ENCODE measurements around the gene PRSS22. TPM values are rescaled to one million over a fixed set of nuclear protein-coding genes. Genes with fewer than 3 reads are reported as not detected.
A peak's percentile ranks its signal among the peaks of the same experiment; 100 is the strongest.
"Not testable (repeated sequence)": the region's sequence is repeated elsewhere in the genome, so short reads cannot be mapped to it uniquely, and the experiment has no call there.

Gene PRSS22
- not detected for polyA plus RNA-seq (2013, experiment 1 of 2)
- polyA plus RNA-seq (2013, experiment 2 of 2), result not detected

GRCh38 chr16:2857451-2858244, at the start of gene PRSS22:
TSS of gene PRSS22 (minus strand) at chr16:2858170. CDS start at chr16:2858104, 66 bp downstream.
- peaks cover 4 to 14% of the 10 kb centered on the region in 2 donors for H3K9me3 ChIP-seq (replicated peaks in 1 of 2; ENCODE audit: control insufficient read depth in 2 of 2, insufficient read depth in 1 of 2, low read depth in 1 of 2, low read length in 2 of 2)
- peak within 1 kb of the TSS; percentile 37 for H2AK5ac ChIP-seq (ENCODE audit: low read depth, low read length)
- WGBS, 2 donors (ENCODE audit: extremely low coverage in 2 of 2, insufficient read length in 2 of 2, insufficient replicate concordance in 1 of 2), result no CpG with 5 or more reads among the region's 42 CpGs
- no peaks in the 10 kb centered on the region for H3K36me3 ChIP-seq (replicated peaks in 1 of 2; ENCODE audit: control insufficient read depth in 2 of 2, insufficient read depth in 2 of 2, low read length in 2 of 2)
- DNase-seq (ENCODE audit: low spot score), result no peak
- H3K4me1 ChIP-seq (ENCODE audit: control insufficient read depth in 2 of 2, insufficient read depth in 1 of 2, low read depth in 1 of 2, low read length in 2 of 2), result no peaks in the 10 kb centered on the region
- H3K14ac ChIP-seq (ENCODE audit: low read length), result peak within 1 kb of the TSS; percentile 56
- no peaks in the 10 kb centered on the region for H3K79me1 ChIP-seq (ENCODE audit: low read depth, low read length)
- no peak within 1 kb of the TSS for H4K91ac ChIP-seq (ENCODE audit: low read depth, low read length, poor library complexity)
- H2AFZ ChIP-seq (ENCODE audit: low read length), result peak within 1 kb of the TSS; percentile 83
- H2BK5ac ChIP-seq (ENCODE audit: low read length), result no peak within 1 kb of the TSS
- H2BK12ac ChIP-seq (ENCODE audit: low read length), result no peak within 1 kb of the TSS
- no peak within 1 kb of the TSS for H3K27ac ChIP-seq (replicated peaks; ENCODE audit: low read length)
- H3K4ac ChIP-seq (ENCODE audit: low read length), result no peak within 1 kb of the TSS
- no peak within 1 kb of the TSS for H2BK15ac ChIP-seq (ENCODE audit: low read length)
- H3K18ac ChIP-seq (ENCODE audit: low read length), result peak within 1 kb of the TSS; percentile 74
- peak within 1 kb of the TSS; percentile 73 for H3K23ac ChIP-seq (ENCODE audit: low read depth, low read length, poor library complexity)
- H3K9ac ChIP-seq (ENCODE audit: low read depth, low read length, poor library complexity), result peak within 1 kb of the TSS; percentile 70
- peaks cover 13 to 41% (median 32%) of the 10 kb centered on the region in 3 experiments for H3K27me3 ChIP-seq (ENCODE audit: control insufficient read depth in 3 of 3, insufficient read depth in 3 of 3, low read depth in 1 of 3, low read length in 3 of 3)
- H3K4me2 ChIP-seq (ENCODE audit: insufficient read depth, low read length, poor library complexity, severe bottlenecking), result peak within 1 kb of the TSS; percentile 18
- H4K8ac ChIP-seq (ENCODE audit: low read depth, low read length), result no peak within 1 kb of the TSS
- H2BK120ac ChIP-seq (ENCODE audit: low read depth, low read length), result no peak within 1 kb of the TSS
- no peak within 1 kb of the TSS for H3K4me3 ChIP-seq (ENCODE audit: low read length in 2 of 2)

- H2BK120ac ChIP-seq (ENCODE audit: low read depth, low read length); H3K23ac ChIP-seq (ENCODE audit: low read depth, low read length, poor library complexity); DNase-seq (ENCODE audit: low spot score); H3K27ac ChIP-seq (replicated peaks; ENCODE audit: low read length); H3K79me1 ChIP-seq (ENCODE audit: low read depth, low read length); H3K9me3 ChIP-seq (replicated peaks in 1 of 2; ENCODE audit: control insufficient read depth in 2 of 2, insufficient read depth in 1 of 2, low read depth in 1 of 2, low read length in 2 of 2); H4K91ac ChIP-seq (ENCODE audit: low read depth, low read length, poor library complexity); H2AK5ac ChIP-seq (ENCODE audit: low read depth, low read length); H2BK12ac ChIP-seq (ENCODE audit: low read length); H2AFZ ChIP-seq (ENCODE audit: low read length); H2BK15ac ChIP-seq (ENCODE audit: low read length); H3K27me3 ChIP-seq (ENCODE audit: control insufficient read depth in 3 of 3, insufficient read depth in 3 of 3, low read depth in 1 of 3, low read length in 3 of 3); H3K18ac ChIP-seq (ENCODE audit: low read length); H3K4ac ChIP-seq (ENCODE audit: low read length); H3K36me3 ChIP-seq (replicated peaks in 1 of 2; ENCODE audit: control insufficient read depth in 2 of 2, insufficient read depth in 2 of 2, low read length in 2 of 2); H4K8ac ChIP-seq (ENCODE audit: low read depth, low read length); H2BK5ac ChIP-seq (ENCODE audit: low read length); H3K9ac ChIP-seq (ENCODE audit: low read depth, low read length, poor library complexity); H3K4me2 ChIP-seq (ENCODE audit: insufficient read depth, low read length, poor library complexity, severe bottlenecking); H3K4me1 ChIP-seq (ENCODE audit: control insufficient read depth in 2 of 2, insufficient read depth in 1 of 2, low read depth in 1 of 2, low read length in 2 of 2); H3K4me3 ChIP-seq (ENCODE audit: low read length in 2 of 2); H3K14ac ChIP-seq (ENCODE audit: low read length): not testable (repeated sequence)
- WGBS, 2 donors (ENCODE audit: extremely low coverage in 2 of 2, insufficient read length in 2 of 2, insufficient replicate concordance in 1 of 2), result no CpG with 5 or more reads among the region's 17 CpGs
These were observed 49.2 kb upstream of the PRSS22 start for GRCh38 chr16:2907084-2907753.

DNA sequence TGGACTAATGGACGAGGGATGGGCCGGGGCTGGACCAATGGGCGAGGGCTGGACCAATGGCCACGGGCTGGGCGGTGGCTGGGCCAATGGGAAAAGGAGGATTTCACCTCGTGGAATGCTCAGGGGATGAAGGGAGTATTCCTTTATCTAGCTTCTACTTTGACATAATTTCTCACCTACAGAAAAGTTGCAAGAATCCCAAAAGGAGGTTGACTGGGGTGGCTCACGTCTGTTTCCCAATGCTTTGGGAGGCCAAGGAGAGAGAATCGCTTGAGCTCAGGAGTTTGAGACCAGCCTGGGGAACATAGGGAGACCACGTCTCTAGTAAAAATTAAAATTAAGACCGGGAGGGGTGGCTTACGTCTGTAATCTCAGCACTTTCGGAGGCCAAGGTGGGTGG, 48.0 kb upstream of the PRSS22 start:
- H3K27me3 ChIP-seq (ENCODE audit: control insufficient read depth in 3 of 3, insufficient read depth in 3 of 3, low read depth in 1 of 3, low read length in 3 of 3), result peaks cover 0 to 1% (median 0%) of the 10 kb centered on the region in 3 experiments
- no peak for DNase-seq (ENCODE audit: low spot score)
- peaks cover 2 to 3% of the 10 kb centered on the region in 2 donors for H3K4me1 ChIP-seq (ENCODE audit: control insufficient read depth in 2 of 2, insufficient read depth in 1 of 2, low read depth in 1 of 2, low read length in 2 of 2)
- H2AK5ac ChIP-seq (ENCODE audit: low read depth, low read length), result no peak overlapping the region
- H3K4me3 ChIP-seq (ENCODE audit: low read length in 2 of 2), result peak overlapping the region in 1 of 2 donors; percentile 11
- H3K18ac ChIP-seq (ENCODE audit: low read length), result no peak overlapping the region
- H2BK120ac ChIP-seq (ENCODE audit: low read depth, low read length), result no peak overlapping the region
- no peak overlapping the region for H3K14ac ChIP-seq (ENCODE audit: low read length)
- no peak overlapping the region for H4K8ac ChIP-seq (ENCODE audit: low read depth, low read length)
- no peaks in the 10 kb centered on the region for H3K79me1 ChIP-seq (ENCODE audit: low read depth, low read length)
- no peaks in the 10 kb centered on the region for H3K9me3 ChIP-seq (replicated peaks in 1 of 2; ENCODE audit: control insufficient read depth in 2 of 2, insufficient read depth in 1 of 2, low read depth in 1 of 2, low read length in 2 of 2)
- H4K91ac ChIP-seq (ENCODE audit: low read depth, low read length, poor library complexity), result no peak overlapping the region
- peak overlapping the region; percentile 10 for H3K27ac ChIP-seq (replicated peaks; ENCODE audit: low read length)
- no peak overlapping the region for H3K4ac ChIP-seq (ENCODE audit: low read length)
- peak overlapping the region; percentile 75 for H2AFZ ChIP-seq (ENCODE audit: low read length)
- H3K4me2 ChIP-seq (ENCODE audit: insufficient read depth, low read length, poor library complexity, severe bottlenecking), result peak overlapping the region; percentile 49
- H2BK15ac ChIP-seq (ENCODE audit: low read length), result no peak overlapping the region
- H3K36me3 ChIP-seq (replicated peaks in 1 of 2; ENCODE audit: control insufficient read depth in 2 of 2, insufficient read depth in 2 of 2, low read length in 2 of 2), result no peaks in the 10 kb centered on the region
- H3K9ac ChIP-seq (ENCODE audit: low read depth, low read length, poor library complexity), result no peak overlapping the region
- no peak overlapping the region for H2BK12ac ChIP-seq (ENCODE audit: low read length)
- no CpG with 5 or more reads among the region's 12 CpGs for WGBS, 2 donors (ENCODE audit: extremely low coverage in 2 of 2, insufficient read length in 2 of 2, insufficient replicate concordance in 1 of 2)
- H3K23ac ChIP-seq (ENCODE audit: low read depth, low read length, poor library complexity), result peak overlapping the region; percentile 65
- H2BK5ac ChIP-seq (ENCODE audit: low read length), result no peak overlapping the region
